Hematopoietic multipotent progenitor cell (in vitro differentiated cells): ENCODE measurements around the gene DNAH12. TPM values are rescaled to one million over a fixed set of nuclear protein-coding genes. Genes with fewer than 3 reads are reported as not detected.
"Not testable (repeated sequence)": the region's sequence is repeated elsewhere in the genome, so short reads cannot be mapped to it uniquely, and the experiment has no call there.

Source experiments
- DNase-seq, 3 donors: peaks; one replicate each; pipeline ENCODE4 v3.0.0-alpha.2; 2011 to 2015; ENCODE audit warnings: low read depth in 2 of 3, low spot score in 2 of 3
- total RNA-seq: library from RNA; depleted of rRNA; stranded (reverse); fragments of >200 nt; gene quantifications from one replicate; pipeline ENCODE4 v1.2.3, GENCODE V29; 2012

DNAH12 gene
- total RNA-seq, 1 donor: under 0.01 TPM

DNA sequence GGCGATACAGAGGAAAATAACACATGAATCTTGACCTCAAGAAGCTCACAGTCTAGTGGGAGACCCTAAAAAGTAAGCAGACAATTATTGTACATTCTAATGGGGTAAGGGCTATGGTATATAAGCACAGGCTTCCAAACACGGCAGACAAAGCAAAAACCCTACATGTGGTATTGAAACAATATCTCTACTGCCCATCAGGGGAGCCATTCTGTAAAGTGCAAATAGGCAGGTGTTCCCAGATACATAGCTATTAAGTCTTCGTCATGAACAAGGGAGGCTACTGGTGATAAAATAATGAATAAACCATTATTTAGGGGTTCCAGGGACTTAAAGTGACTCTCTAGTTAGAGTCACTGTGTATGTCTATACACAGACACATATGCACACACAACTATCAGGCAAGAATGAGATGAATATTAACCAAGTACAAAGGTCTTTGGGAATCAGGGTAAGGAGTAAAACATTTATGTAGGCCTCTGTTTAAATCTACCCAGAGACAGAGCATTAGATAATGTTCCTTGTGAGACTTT, 213.0 kb downstream of the DNAH12 start:
- no peak for DNase-seq

DNA sequence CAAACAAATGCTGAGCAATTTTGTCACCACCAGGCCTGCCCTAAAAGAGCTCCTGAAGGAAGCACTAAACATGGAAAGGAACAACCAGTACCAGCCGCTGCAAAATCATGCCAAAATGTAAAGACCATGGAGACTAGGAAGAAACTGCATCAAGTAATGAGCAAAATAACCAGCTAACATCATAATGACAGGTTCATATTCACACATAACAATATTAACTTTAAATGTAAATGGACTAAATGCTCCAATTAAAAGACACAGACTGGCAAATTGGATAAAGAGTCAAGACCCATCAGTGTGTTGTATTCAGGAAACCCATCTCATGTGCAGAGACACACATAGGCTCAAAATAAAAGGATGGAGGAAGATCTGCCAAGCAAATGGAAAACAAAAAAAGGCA, 217.6 kb downstream of the DNAH12 start:
- DNase-seq: not testable (repeated sequence)

DNA sequence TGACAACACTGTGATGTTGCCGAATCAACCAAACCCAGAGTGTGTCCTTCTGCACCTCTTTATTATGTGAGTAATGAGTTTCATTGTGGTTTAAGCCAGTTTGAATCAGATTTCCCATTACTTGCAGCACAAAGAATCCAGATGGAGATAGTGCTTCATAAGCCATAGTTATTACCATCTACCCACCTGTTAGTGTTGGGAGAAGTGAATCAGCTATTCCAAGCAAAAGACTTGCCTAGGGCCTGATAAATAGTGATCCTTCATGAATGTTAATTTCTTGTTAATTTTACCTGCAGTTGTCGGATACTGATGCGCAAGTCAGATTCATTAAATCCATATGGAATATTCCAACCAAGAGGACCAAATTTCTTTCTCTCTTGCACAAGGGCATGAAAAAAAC, 229.9 kb downstream of the DNAH12 start:
- DNase-seq: no peak

DNA sequence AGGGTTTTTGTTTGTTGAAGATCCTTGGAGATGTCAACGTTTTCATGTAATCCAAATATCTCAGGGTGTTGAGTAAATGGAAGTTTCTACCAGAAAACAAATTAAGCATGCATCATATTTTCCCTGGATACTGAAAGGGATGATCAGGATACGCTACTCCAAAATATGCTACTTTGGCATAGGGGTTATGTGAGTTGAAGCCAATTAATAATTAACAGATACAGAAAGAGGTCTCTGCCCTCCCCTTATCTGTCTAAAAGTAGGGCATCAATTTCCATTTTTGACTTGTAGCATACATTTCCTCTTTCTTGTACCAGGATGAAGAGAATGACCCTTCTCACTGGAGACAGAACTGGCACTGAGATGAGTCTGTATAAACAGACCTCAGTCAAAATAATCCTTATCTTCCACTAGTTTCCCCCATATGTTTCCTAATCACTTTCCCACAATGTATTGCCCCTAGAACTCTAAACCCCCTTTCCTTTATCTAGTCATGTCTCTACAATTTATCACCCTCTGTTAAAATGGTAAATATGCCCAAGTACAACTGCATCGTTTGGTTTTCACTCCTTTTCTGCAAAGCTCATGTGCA, 234.3 kb downstream of the DNAH12 start:
- DNase-seq: peak in 2 of 3 donors; percentile 22 to 36

DNA sequence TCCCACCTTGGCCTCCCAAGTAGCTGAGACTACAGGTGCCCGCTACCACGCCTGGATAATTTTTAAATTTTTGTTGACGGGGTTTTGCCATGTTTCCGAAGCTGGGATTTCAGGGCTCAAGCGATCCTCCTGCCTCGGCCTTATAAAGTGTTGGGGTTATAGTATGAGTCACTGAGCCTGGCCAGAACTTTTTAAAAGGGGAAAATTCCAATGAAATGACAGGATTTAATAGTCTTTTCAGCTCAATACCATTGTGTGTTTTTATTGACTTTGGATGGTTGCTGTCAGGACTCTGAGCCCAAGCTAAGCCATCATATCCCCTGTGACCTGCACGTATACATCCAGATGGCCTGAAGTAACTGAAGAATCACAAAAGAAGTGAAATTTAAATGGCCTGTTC, 240.6 kb downstream of the DNAH12 start:
- DNase-seq: not testable (repeated sequence)

DNA sequence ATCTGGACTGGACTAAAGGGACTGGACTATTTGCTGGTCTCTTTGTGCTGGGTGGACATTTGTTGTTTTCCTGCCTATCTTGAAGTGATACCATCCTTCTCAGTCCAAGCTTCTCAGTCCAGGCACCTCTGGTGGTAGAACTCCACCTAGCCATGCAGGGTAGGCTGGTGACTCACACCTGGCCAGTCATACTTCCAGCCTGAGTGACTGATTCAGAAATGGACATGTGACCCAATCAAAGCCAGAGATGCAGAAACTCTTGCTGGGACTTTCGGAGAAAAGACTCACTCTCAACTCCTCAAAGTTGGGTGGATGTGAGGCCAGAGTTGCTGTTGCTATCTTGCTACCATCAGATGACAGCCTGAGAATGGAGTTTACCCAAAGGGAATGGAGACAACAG, 246.1 kb downstream of the DNAH12 start:
- DNase-seq: peak in 1 of 3 donors; percentile 8

DNA sequence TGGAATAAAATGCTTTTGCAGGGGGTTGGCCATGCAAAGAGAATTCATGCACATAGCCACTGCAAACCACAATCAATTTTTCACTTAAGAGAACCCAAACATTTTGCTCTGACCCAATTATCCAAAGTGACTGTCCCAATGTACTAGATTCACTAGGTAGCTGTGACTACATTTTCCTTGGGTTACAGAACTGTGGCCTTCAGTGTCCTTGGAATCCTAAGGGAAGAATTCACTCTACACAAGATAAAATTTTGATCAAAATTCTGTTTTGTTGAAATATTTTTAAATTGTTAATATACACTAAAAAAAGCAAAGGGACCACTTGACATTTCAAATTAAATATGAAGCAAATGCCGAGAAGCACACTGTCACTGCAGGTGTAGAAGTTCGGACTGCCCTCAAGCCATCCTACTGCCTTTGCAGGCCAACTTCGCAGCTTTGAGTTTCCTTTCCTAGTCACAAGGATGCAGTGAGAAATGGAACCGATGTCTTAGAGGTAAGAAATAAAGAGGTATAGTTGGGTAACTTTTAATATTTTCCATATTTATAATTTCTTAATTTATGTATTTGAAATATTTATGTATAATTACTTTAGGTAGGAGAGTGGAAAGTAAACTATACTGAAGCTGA, 251.1 kb downstream of the DNAH12 start:
- no peak for DNase-seq

DNA sequence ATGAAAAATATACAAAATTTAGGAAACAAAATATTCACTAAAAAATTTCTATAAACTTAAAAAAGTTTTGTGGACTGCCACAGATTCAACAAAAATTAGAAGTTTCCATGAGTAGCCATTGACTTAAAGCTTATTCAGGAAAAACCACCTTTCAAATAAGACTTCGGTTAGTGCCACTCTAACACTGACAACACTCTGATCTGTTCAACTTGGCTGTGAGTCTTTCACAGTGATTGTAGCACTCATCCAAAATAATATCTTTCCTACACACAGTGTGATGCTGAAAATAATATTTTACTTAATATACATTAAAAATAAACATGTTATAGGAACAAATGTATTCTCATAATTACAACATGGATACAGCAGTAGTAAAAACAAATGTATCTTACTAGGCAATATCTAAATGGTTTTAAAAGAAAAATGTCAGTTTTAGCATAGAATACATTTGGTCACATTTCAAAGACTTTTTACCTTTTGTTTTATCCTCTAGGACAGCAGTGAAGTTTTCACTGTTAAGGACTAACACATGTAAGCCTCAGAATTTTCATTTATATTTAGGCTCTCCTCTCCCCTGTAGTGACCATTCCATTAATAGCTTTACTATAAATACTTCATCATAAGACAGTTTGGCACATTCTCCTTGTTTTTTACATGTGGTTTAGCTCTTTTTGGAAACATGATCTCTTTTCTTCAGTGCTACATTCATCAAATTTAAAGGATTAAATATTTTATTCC, 251.8 kb downstream of the DNAH12 start, which contains the start of gene ASB14:
ASB14 (minus strand) TSS at position 527 of the 738 bp plus-strand sequence. CDS start 652 bp downstream, outside the sequence.
- no peak for DNase-seq

DNA sequence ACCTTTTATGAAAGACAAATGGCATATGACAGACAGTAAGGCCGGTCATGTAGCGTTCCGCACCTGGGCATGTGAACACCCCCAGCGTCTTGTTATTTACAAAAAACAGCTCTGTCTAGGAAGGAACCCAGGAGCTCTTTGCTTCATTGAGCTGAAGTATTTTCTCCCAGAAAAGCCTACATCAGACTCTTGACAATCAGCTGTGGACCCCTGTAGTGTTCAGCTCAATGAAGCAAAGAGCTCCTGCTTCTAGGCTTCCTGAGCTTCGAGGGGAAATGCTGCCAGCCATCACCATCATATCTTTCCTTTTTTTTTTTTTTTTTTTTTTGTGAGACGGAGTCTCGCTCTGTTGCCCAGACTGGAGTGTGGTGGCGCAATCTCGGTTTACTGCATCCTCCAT, 255.7 kb downstream of the DNAH12 start:
- no peak for DNase-seq

DNA sequence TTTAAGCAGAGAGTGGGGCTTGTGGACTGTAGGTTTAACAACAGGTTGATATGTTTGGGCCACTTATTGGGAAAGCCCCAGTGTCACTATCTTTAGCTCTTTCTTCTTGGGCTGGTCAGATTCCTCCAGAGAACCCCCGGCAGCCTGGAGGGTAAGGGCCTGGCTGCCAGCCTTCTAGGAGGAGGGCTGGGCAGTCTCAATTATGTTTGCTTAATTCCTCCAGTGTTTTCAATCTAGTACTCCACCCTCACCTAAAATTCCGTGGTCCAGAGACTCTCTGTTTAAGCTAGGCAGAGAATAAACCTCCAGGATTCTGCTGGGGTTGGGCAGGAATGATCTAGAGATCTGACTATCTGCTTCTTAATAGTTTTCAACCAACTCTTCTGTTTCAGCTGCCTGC, 256.9 kb downstream of the DNAH12 start:
- no peak for DNase-seq

DNA sequence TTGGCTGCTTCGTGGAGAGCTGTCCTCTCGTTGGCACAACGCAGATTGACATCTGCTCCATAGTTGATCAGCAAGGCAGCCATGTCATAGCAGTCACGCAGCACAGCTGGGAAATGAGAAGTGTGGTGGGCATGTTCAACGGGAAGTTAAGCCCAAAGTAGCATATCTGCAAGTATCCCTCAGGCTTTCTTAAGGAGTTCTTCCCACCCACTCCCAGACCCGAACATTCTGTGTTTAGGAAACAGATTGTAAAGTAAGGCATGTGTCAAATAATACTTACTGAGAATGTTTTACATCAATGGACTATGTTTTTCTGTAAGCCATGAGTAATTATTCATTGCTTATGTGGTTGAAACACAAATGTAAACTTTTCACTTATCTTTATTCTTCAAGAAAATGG, 260.8 kb downstream of the DNAH12 start:
- DNase-seq: no peak

DNA sequence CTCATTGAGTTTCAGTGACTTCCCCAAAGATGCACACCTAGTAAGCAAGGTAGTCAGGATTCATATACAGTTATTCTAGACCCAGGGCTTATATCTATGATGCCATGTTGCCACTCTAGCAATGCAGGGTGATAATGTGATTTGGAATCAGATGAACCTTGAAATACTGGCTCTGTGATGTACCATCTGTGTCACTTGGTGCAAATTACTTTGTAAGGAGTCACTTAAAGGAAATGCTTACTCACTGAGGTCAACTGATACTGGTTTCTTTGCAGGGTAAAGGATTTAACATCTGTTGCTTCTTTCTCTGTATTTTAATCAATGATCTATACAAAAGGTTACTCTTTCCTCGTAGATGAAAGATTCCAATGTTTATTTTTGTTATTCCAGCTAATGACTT, 262.4 kb downstream of the DNAH12 start:
- peak in 2 of 3 donors; percentile 29 to 74 for DNase-seq

DNA sequence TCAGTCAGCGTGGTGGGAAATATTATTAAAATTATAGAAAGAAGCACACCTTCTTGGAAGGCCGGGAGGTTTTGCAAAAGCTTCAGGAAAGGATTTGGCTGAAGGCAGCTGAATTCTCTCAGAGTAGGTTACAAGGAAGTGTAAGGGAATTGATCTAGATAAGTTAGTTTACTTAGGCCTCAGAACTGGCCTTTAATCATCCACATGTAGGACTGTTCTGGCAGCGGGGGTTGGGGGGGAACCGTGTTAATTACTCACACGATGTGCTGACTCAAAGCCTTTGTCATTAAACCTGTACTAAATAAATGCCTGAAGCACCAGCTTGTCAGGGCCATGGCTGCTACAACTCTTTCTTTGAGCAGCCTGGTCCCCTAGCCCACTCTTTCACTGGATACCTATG, 264.5 kb downstream of the DNAH12 start:
- DNase-seq: no peak

DNA sequence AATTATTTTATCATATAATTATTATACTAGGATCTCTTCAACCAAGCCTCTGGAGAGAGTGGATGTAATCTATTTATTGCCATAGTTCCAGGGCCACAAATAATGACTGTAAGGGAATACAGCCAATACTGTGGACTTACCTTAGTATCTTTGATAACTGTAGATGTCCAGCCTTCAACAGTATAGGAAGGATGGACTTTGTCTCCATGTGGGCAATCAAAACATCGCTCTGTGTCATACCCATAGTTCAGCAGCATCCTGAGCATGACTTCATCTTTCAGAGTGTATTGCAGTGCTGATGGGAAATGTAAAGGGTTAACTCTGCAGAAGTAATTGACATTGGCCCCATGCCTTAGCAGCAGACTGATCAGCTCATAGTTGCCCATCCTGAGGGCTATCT, 265.9 kb downstream of the DNAH12 start:
- DNase-seq: no peak

DNA sequence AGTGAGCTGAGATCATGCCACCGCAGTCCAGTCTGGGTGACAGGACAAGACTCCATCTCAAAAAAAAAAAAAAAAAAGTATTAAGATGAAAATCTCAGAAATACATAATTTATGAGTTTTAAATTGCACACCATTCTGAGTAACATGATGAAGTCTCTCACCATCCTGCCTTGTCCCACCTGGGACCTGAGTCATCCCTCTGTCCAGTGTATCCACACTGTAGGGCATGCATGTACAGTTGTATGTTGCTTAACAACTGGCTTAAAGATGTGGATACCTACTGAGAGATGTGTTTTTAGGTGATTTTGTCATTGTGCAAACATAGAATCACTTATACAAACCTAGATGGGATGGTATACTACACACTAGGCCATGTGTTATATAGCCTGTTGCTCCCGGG, 268.8 kb downstream of the DNAH12 start:
- DNase-seq: no peak

DNA sequence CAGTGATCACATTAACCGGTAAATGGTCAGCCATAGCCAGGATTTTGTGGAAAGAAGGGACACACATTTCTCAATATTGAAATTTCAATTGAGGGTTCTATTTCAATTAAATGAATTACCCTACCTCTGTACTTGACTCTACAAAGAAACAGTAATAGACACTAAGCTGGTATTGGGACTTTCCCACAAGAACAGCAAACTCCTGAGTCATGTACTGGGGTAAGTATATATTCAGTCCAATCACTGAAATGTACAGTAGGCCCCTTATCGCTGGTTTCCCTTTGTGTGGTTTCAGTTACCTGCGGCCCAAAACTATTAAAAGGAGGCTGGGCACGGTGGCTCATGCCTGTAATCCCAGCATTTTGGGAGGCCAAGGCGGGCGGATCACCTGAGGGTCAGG, 269.3 kb downstream of the DNAH12 start:
- DNase-seq: no peak

DNA sequence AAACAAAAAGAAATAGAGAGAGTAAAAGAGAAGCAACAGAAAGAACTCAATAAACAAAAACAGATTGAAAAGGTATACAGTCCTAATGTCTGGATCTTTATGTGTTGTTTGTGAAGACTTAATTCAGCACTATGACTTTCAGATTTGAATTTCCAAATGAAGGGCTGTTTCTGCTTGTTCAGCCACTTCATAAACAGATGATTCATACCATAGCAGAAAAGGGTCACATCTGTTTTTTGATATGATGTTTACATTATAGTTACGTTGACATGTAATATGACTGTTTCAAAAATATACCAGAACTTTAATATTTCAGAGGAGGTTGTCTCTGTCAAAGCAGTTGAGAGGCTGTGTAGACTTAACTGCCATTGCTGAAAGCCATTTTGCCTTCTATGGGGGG, 275.7 kb downstream of the DNAH12 start:
- no peak for DNase-seq

DNA sequence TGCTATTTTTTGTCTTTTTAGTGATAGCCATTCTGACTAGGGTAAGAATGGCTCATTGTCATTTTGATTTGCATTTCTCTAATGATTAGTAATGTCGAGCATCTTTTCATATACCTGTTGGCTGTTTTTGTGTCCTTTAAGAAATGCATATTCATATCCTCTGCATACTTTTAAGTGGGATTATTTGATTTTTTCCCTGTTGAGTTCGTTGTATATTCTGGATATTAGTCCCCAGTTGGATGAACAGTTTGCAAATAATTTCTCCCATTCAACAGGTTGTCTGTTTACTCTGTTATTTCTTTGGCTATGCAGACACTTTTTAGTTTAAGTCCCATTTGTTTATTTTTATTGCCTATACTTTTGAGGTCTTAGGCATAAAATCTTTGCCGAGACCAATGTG, 282.2 kb downstream of the DNAH12 start:
- no peak for DNase-seq

DNA sequence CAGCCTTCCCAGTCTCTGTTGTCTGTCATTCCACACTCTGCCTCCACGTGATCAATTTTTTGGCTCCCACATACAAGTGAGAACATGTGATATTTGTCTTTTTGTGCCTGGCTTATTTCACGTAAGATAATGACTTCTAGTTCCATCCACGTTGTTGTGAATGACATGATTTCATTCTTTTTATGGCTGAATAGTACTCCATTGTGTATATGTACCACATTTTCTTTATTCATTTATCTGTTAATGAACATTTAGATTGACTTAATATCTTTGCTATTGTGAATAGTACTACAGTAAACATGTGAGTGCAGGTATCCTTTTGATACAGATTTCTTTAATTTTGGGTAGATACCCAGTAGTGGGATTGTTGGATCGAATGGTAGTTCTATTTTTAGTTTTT, 283.0 kb downstream of the DNAH12 start:
- DNase-seq: no peak

DNA sequence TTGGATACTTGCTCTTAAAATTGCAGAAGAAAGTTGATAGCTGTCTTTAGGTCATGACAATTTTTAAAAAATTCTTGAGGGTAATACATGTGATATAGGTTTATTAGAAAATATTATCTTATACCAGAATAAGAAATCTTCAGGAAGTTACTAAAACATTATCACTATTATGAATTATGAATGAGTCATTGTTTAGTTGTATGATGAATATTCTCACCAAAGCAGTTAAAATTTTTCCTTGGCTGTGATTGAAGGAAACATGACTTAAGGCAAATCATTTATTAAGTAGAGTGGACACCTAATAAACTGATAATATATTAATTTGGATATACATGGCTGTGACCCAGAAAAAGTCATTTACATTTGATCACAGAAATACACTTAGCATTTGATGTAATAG, 286.5 kb downstream of the DNAH12 start:
- DNase-seq: no peak

DNA sequence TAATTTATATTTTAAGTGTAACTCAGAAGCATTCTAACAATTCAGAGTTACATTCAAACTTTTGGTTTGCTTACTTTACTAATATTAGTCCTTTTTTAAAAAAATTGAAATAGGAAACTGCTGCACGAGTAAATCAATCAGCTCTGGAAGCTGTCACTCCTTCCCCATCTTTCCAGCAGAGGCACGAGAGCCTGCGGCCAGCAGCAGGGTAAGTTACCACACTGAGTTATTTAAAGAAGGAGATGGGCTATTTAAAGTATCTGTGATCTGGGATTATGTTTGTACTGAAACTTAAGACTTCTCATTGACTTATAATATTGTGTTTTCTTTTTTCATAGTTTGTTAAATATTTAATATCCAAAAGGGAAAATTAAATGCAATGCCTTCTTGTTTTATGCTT, 287.3 kb downstream of the DNAH12 start:
- no peak for DNase-seq

DNA sequence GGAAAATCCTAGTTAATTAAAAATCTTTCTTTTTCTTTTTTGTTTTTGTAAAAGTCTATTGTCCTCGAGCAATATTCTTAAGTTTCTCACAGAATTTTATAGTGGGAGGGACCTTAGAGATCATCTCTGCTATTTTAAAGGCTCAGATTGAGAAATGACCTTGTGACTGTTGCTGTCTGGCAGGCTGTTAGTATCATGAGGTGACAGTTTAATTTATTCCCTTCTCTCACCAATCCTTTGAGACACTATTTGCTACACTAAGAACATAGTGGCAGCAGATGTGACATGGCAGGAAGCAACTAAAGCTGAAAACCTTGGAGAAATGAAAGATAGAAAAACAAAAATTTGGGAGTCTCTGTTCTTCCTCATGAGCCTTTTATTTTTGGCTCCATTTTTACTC, 291.7 kb downstream of the DNAH12 start:
- DNase-seq: no peak
